ENCODE results near the gene CDK18.

CDK18 gene

GRCh38 chr1:205510308-205510950 is 6.0 kb downstream of the CDK18 start:
- Histone ChIP-seq H3K27me3 (peaks cover 16% of the 10 kb centered on the region), H3K36me3 (no peaks in the 10 kb centered on the region), H3K4me1 (ENCODE audit: control insufficient read depth in 1 of 2, insufficient read depth in 1 of 2, low read depth in 1 of 2, low read length in 1 of 2) (no peaks in the 10 kb centered on the region), H3K4me3 (ENCODE audit: low read depth in 1 of 2, low read length in 1 of 2) (no peak overlapping the region), H3K9me3 (no peaks in the 10 kb centered on the region), H3K27ac (no peak overlapping the region)
- TF ChIP-seq CTCF (IDR thresholded peaks at IDR 0.05) = no peak

GRCh38 chr1:205510951-205511330 is 6.5 kb downstream of the CDK18 start:
- TF ChIP-seq CTCF (IDR thresholded peaks at IDR 0.05) = no peak
- Histone ChIP-seq H3K36me3 (no peaks in the 10 kb centered on the region), H3K27me3 (peaks cover 11% of the 10 kb centered on the region), H3K9me3 (no peaks in the 10 kb centered on the region), H3K4me1 (ENCODE audit: control insufficient read depth in 1 of 2, insufficient read depth in 1 of 2, low read depth in 1 of 2, low read length in 1 of 2) (no peaks in the 10 kb centered on the region), H3K27ac (no peak overlapping the region), H3K4me3 (ENCODE audit: low read depth in 1 of 2, low read length in 1 of 2) (no peak overlapping the region)

GRCh38 chr1:205512059-205513045 is 7.9 kb downstream of the CDK18 start:
- Histone ChIP-seq H3K4me3 (ENCODE audit: low read depth in 1 of 2, low read length in 1 of 2) (no peak overlapping the region), H3K36me3 (no peaks in the 10 kb centered on the region)
- no peak for TF ChIP-seq CTCF (IDR thresholded peaks at IDR 0.05)

GRCh38 chr1:205513774-205514173 is 9.3 kb downstream of the CDK18 start:
- H3K27ac ChIP-seq = no peak overlapping the region
- H3K4me3 ChIP-seq (ENCODE audit: low read depth in 1 of 2, low read length in 1 of 2) = no peak overlapping the region
- no peaks in the 10 kb centered on the region for H3K9me3 ChIP-seq
- H3K4me1 ChIP-seq (ENCODE audit: control insufficient read depth in 1 of 2, insufficient read depth in 1 of 2, low read depth in 1 of 2, low read length in 1 of 2) = no peaks in the 10 kb centered on the region
- TF ChIP-seq CTCF (IDR thresholded peaks at IDR 0.05) = no peak
- no peaks in the 10 kb centered on the region for H3K36me3 ChIP-seq
- no peaks in the 10 kb centered on the region for H3K27me3 ChIP-seq

More at GRCh38 chr1:205512059-205513045, 7.9 kb downstream of the CDK18 start:
- H3K27ac ChIP-seq = no peak overlapping the region
- no peaks in the 10 kb centered on the region for H3K27me3 ChIP-seq
- no peaks in the 10 kb centered on the region for H3K9me3 ChIP-seq
- H3K4me1 ChIP-seq (ENCODE audit: control insufficient read depth in 1 of 2, insufficient read depth in 1 of 2, low read depth in 1 of 2, low read length in 1 of 2) = no peaks in the 10 kb centered on the region

- Histone ChIP-seq H3K4me1 (ENCODE audit: control insufficient read depth in 1 of 2, insufficient read depth in 1 of 2, low read depth in 1 of 2, low read length in 1 of 2) (no peaks in the 10 kb centered on the region), H3K9me3 (no peaks in the 10 kb centered on the region), H3K36me3 (no peaks in the 10 kb centered on the region), H3K4me3 (ENCODE audit: low read depth in 1 of 2, low read length in 1 of 2) (no peak overlapping the region), H3K27ac (no peak overlapping the region), H3K27me3 (no peaks in the 10 kb centered on the region)
- TF ChIP-seq CTCF (IDR thresholded peaks at IDR 0.05) = no peak
These were observed 10.0 kb downstream of the CDK18 start for GRCh38 chr1:205514211-205515142.

Measured in neutrophil (primary cell).